WTC11 (cell line): ENCODE results near the gene IFT122. TPM values are rescaled to one million over a fixed set of nuclear protein-coding genes. Genes with fewer than 3 reads are reported as not detected.

Source experiments
- ATAC-seq: fragments of 200-7000 bp; cut with Tn5 transposase; 2 replicates; pipeline ENCODE4 v1.10.0; 2021; ENCODE audit warnings: mild to moderate bottlenecking, moderate library complexity
- CTCF ChIA-PET: fragments of 300-600 bp; sonication (Branson Sonifier 250); formaldehyde crosslinking; loops from one replicate; lab custom pipeline; 2021; ENCODE audit warnings: antibody characterized with exemption; lab: Charles Lee
- POLR2A ChIA-PET: fragments of 350-600 bp; sonication (Branson Sonifier 250); formaldehyde crosslinking; loops from one replicate; lab custom pipeline; 2021; ENCODE audit warnings: antibody characterized with exemption; lab: Charles Lee
- DNase-seq: peaks from one replicate; pipeline ENCODE4 v3.0.0; 2021; ENCODE audit warnings: low spot score
- H3K27ac Mint-ChIP-seq: 2 replicates; pipeline ENCODE4 v1.8.0; 2021; ENCODE audit warnings: mixed read lengths
- H3K27me3 Mint-ChIP-seq: 2 replicates; pipeline ENCODE4 v1.8.0; 2021; ENCODE audit warnings: low read depth, mild to moderate bottlenecking, moderate library complexity, mixed read lengths
- H3K36me3 Mint-ChIP-seq: 2 replicates; pipeline ENCODE4 v1.8.0; 2021; ENCODE audit warnings: mixed read lengths
- H3K4me1 Mint-ChIP-seq: 2 replicates; pipeline ENCODE4 v1.8.0; 2022; ENCODE audit warnings: mixed read lengths
- H3K4me3 Mint-ChIP-seq: 2 replicates; pipeline ENCODE4 v1.8.0; 2021; ENCODE audit warnings: mild to moderate bottlenecking, moderate library complexity, mixed read lengths
- H3K9me3 Mint-ChIP-seq: 2 replicates; pipeline ENCODE4 v1.8.0; 2021; ENCODE audit warnings: mixed read lengths
- ATF2 ChIP-seq: sonication (generic); formaldehyde crosslinking; IDR thresholded peaks from 2 replicates; pipeline ENCODE4 v1.8.1; 2022; ENCODE audit warnings: low read depth, missing genetic modification reagents, borderline replicate concordance
- CREB1 ChIP-seq: sonication (generic); formaldehyde crosslinking; IDR thresholded peaks from 2 replicates; pipeline ENCODE4 v1.8.0; 2023; ENCODE audit warnings: mild to moderate bottlenecking, missing genetic modification reagents
- ELF4 ChIP-seq: sonication (generic); formaldehyde crosslinking; IDR thresholded peaks from 2 replicates; pipeline ENCODE4 v1.8.1; 2022; ENCODE audit warnings: low read depth, mild to moderate bottlenecking, moderate library complexity, missing genetic modification reagents
- ESRRA ChIP-seq: sonication (generic); formaldehyde crosslinking; IDR thresholded peaks from 2 replicates; pipeline ENCODE4 v1.8.1; 2022; ENCODE audit warnings: mild to moderate bottlenecking, missing genetic modification reagents, borderline replicate concordance
- FOXP1 ChIP-seq: sonication (generic); formaldehyde crosslinking; IDR thresholded peaks from 2 replicates; pipeline ENCODE4 v1.8.0; 2022; ENCODE audit warnings: missing genetic modification reagents, mild to moderate bottlenecking, moderate library complexity, borderline replicate concordance
- FOXP4 ChIP-seq: sonication (generic); formaldehyde crosslinking; IDR thresholded peaks from 2 replicates; pipeline ENCODE4 v1.8.0; 2022; ENCODE audit warnings: mild to moderate bottlenecking, missing genetic modification reagents
- IRF1 ChIP-seq: sonication (generic); formaldehyde crosslinking; IDR thresholded peaks from 2 replicates; pipeline ENCODE4 v1.8.0; 2023; ENCODE audit warnings: missing genetic modification reagents
- JUN ChIP-seq: sonication (generic); formaldehyde crosslinking; IDR thresholded peaks from 2 replicates; pipeline ENCODE4 v1.8.0; 2023; ENCODE audit warnings: mild to moderate bottlenecking, missing genetic modification reagents
- MAX ChIP-seq: sonication (generic); formaldehyde crosslinking; IDR thresholded peaks from 2 replicates; pipeline ENCODE4 v1.8.0; 2022; ENCODE audit warnings: mild to moderate bottlenecking, missing genetic modification reagents
- NR1H2 ChIP-seq: sonication (generic); formaldehyde crosslinking; IDR thresholded peaks from 2 replicates; pipeline ENCODE4 v1.9.0; 2021; ENCODE audit warnings: mild to moderate bottlenecking, moderate library complexity, missing genetic modification reagents
- PRDM15 ChIP-seq: sonication (generic); formaldehyde crosslinking; IDR thresholded peaks from 2 replicates; pipeline ENCODE4 v1.8.0; 2022; ENCODE audit warnings: missing genetic modification reagents
- RELA ChIP-seq: sonication (generic); formaldehyde crosslinking; IDR thresholded peaks from 2 replicates; pipeline ENCODE4 v1.8.1; 2022; ENCODE audit warnings: missing genetic modification reagents, mild to moderate bottlenecking, borderline replicate concordance
- SMAD3 ChIP-seq: sonication (generic); formaldehyde crosslinking; IDR thresholded peaks from 2 replicates; pipeline ENCODE4 v1.8.0; 2022; ENCODE audit warnings: missing genetic modification reagents, mild to moderate bottlenecking, borderline replicate concordance
- TP53 ChIP-seq: sonication (generic); formaldehyde crosslinking; IDR thresholded peaks from 2 replicates; pipeline ENCODE4 v1.8.1; 2023; ENCODE audit warnings: mild to moderate bottlenecking, missing genetic modification reagents
- total RNA-seq: library from RNA; stranded (reverse); gene quantifications from 3 replicates; pipeline ENCODE4 v1.2.3, GENCODE V29; 2021

Gene IFT122
- total RNA-seq, 1 experiment from 2014 or later, result 22.8 TPM

GRCh38 chr3:129409541-129409940 lies 30.5 kb upstream of the IFT122 start:
- Mint-ChIP-seq H3K9me3 (no peaks in the 10 kb centered on the region), H3K4me3 (no peak overlapping the region), H3K4me1 (no peaks in the 10 kb centered on the region), H3K27me3 (no peaks in the 10 kb centered on the region; the same call in 1 of the 2 replicates), H3K27ac (no peak overlapping the region), H3K36me3 (no peaks in the 10 kb centered on the region)
- ChIA-PET POLR2A (no interaction called here), CTCF (interaction anchor here (0.7 to 2.4 kb wide), 3 partner anchors 14 to 356 kb away, joined by 3 to 10 read pairs (median 6); no protein-coding TSS in a partner anchor)
- TF ChIP-seq NR1H2 (CRISPR knock-in tag), result no peak
- DNase-seq (no peak), ATAC-seq (no peak)

GRCh38 chr3:129410971-129411370 lies 29.1 kb upstream of the IFT122 start:
- no peak for TF ChIP-seq FOXP4 (CRISPR knock-in tag)
- TF ChIP-seq ELF4 (CRISPR knock-in tag), result no peak
- TF ChIP-seq CREB1 (CRISPR knock-in tag), result no peak
- no peak for TF ChIP-seq RELA (CRISPR knock-in tag)
- TF ChIP-seq IRF1, result no peak
- no peak for TF ChIP-seq ESRRA (CRISPR knock-in tag)
- TF ChIP-seq PRDM15 (CRISPR knock-in tag), result no peak
- TF ChIP-seq JUN, result no peak
- no peak for TF ChIP-seq SMAD3 (CRISPR knock-in tag)
- TF ChIP-seq FOXP1 (CRISPR knock-in tag), result no peak
- no peak for TF ChIP-seq MAX
- TF ChIP-seq TP53 (CRISPR knock-in tag), result no peak
- no peak for TF ChIP-seq ATF2 (CRISPR knock-in tag)
- H3K27me3 Mint-ChIP-seq, result peaks cover 8% of the 10 kb centered on the region; the same call in 1 of the 2 replicates
- no peaks in the 10 kb centered on the region for H3K36me3 Mint-ChIP-seq
- H3K4me3 Mint-ChIP-seq, result no peak overlapping the region
- no peaks in the 10 kb centered on the region for H3K4me1 Mint-ChIP-seq
- ChIA-PET POLR2A (no interaction called here), CTCF (no interaction called here)
- DNase-seq, result no peak
- no peaks in the 10 kb centered on the region for H3K9me3 Mint-ChIP-seq
- ATAC-seq, result no peak; the same call in 1 of the 2 replicates
- no peak overlapping the region for H3K27ac Mint-ChIP-seq
